ENCODE results near the gene PATE1.

The PATE1 gene

DNA sequence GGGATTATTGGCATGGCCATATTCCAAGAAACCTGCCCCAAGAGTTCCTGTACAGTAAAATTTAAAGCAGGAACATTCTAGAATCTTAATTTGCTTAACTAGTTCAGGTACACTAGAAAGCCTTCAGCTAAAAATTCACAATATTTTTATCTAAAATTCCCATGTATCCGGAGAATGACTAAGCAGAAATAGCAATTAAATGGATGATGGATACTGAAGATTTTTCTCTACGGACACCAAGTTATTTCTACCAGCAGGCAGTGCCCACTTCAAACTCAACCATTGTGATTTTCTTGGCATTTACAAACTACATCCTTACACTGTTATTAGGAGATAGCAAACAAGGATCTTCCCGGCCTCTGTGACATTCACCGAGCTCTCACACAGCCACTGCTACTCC lies 44.7 kb downstream of the PATE1 start:
- no peaks in the 10 kb centered on the region for H3K4me1 ChIP-seq (ENCODE audit: insufficient read depth, low read length)
- H3K36me3 ChIP-seq (ENCODE audit: insufficient read depth, low read length): no peaks in the 10 kb centered on the region
- TF ChIP-seq, protein P1, sequence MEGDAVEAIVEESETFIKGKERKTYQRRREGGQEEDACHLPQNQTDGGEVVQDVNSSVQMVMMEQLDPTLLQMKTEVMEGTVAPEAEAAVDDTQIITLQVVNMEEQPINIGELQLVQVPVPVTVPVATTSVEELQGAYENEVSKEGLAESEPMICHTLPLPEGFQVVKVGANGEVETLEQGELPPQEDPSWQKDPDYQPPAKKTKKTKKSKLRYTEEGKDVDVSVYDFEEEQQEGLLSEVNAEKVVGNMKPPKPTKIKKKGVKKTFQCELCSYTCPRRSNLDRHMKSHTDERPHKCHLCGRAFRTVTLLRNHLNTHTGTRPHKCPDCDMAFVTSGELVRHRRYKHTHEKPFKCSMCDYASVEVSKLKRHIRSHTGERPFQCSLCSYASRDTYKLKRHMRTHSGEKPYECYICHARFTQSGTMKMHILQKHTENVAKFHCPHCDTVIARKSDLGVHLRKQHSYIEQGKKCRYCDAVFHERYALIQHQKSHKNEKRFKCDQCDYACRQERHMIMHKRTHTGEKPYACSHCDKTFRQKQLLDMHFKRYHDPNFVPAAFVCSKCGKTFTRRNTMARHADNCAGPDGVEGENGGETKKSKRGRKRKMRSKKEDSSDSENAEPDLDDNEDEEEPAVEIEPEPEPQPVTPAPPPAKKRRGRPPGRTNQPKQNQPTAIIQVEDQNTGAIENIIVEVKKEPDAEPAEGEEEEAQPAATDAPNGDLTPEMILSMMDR (IDR thresholded peaks at IDR 0.05; ENCODE audit: borderline replicate concordance, extremely low read depth, low read length, poor library complexity, severe bottlenecking): no peak
- TF ChIP-seq EZH2 (IDR thresholded peaks at IDR 0.05; ENCODE audit: borderline replicate concordance, low read depth, low read length, severe bottlenecking): no peak
- H3K27me3 ChIP-seq (ENCODE audit: insufficient read depth, low read length, poor library complexity): peaks cover 2% of the 10 kb centered on the region
- no peak for DNase-seq
- no peak overlapping the region for H3K27ac ChIP-seq (ENCODE audit: low read length)
- no peaks in the 10 kb centered on the region for H3K79me2 ChIP-seq (ENCODE audit: insufficient read depth, low read length)
- H3K9ac ChIP-seq (ENCODE audit: low read depth, low read length): no peak overlapping the region
- no peak overlapping the region for H2AFZ ChIP-seq (ENCODE audit: low read depth, low read length)
- H3K4me2 ChIP-seq (ENCODE audit: insufficient read depth, low read length): no peak overlapping the region
- ATAC-seq (ENCODE audit: insufficient read depth, low read depth): no peak
- no peak overlapping the region for H3K4me3 ChIP-seq (ENCODE audit: low read depth in 1 of 2, low read length in 2 of 2)
- H3K9me3 ChIP-seq (ENCODE audit: insufficient read depth, low read length, severe bottlenecking): no peaks in the 10 kb centered on the region
- no peaks in the 10 kb centered on the region for H4K20me1 ChIP-seq (ENCODE audit: insufficient read depth, low read length)

DNA sequence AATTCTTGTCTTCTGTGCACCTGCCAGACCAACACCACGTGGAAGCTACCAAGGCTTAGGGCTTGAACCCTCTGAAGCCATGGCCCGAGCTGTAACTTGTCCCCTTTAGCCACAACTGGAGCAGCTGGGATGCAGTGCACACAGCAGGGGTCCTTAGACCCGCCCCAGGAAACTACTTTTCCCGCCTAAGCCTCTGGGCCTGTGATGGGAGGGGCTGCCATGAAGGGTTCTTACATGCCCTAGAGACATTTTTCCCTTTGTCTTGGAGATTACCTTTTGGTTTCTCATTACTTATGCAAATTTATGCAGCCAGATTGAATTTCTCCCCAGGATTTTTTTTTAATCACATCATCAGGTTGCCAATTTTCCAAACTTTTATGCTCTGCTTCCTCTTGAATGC lies 51.6 kb downstream of the PATE1 start:
- Histone ChIP-seq H3K4me3 (ENCODE audit: low read depth in 1 of 2, low read length in 2 of 2) (no peak overlapping the region), H3K9me3 (ENCODE audit: insufficient read depth, low read length, severe bottlenecking) (peaks cover 8% of the 10 kb centered on the region), H3K4me2 (ENCODE audit: insufficient read depth, low read length) (no peak overlapping the region), H4K20me1 (ENCODE audit: insufficient read depth, low read length) (no peaks in the 10 kb centered on the region), H3K9ac (ENCODE audit: low read depth, low read length) (no peak overlapping the region), H3K36me3 (ENCODE audit: insufficient read depth, low read length) (no peaks in the 10 kb centered on the region), H3K4me1 (ENCODE audit: insufficient read depth, low read length) (no peaks in the 10 kb centered on the region), H3K27me3 (ENCODE audit: insufficient read depth, low read length, poor library complexity) (no peaks in the 10 kb centered on the region), H2AFZ (ENCODE audit: low read depth, low read length) (no peak overlapping the region), H3K27ac (ENCODE audit: low read length) (no peak overlapping the region), H3K79me2 (ENCODE audit: insufficient read depth, low read length) (no peaks in the 10 kb centered on the region)
- no peak for DNase-seq
- TF ChIP-seq, protein P1 (IDR thresholded peaks at IDR 0.05; ENCODE audit: borderline replicate concordance, extremely low read depth, low read length, poor library complexity, severe bottlenecking): no peak
- no peak for TF ChIP-seq EZH2 (IDR thresholded peaks at IDR 0.05; ENCODE audit: borderline replicate concordance, low read depth, low read length, severe bottlenecking)
- ATAC-seq (ENCODE audit: insufficient read depth, low read depth): no peak

All from DND-41 (cell line).